NCI-H345 treated with DMSO at 0.1 percent for 48 hours (cell line): Measurements from ENCODE around the gene EAF1.
"Not testable (repeated sequence)": the region's sequence is repeated elsewhere in the genome, so short reads cannot be mapped to it uniquely, and the experiment has no call there.

Experiments
- DNase-seq: peaks from one replicate; lab custom pipeline; 2025; ENCODE audit not compliant: unreplicated experiment; lab: John Stamatoyannopoulos, UW

Gene EAF1

DNA sequence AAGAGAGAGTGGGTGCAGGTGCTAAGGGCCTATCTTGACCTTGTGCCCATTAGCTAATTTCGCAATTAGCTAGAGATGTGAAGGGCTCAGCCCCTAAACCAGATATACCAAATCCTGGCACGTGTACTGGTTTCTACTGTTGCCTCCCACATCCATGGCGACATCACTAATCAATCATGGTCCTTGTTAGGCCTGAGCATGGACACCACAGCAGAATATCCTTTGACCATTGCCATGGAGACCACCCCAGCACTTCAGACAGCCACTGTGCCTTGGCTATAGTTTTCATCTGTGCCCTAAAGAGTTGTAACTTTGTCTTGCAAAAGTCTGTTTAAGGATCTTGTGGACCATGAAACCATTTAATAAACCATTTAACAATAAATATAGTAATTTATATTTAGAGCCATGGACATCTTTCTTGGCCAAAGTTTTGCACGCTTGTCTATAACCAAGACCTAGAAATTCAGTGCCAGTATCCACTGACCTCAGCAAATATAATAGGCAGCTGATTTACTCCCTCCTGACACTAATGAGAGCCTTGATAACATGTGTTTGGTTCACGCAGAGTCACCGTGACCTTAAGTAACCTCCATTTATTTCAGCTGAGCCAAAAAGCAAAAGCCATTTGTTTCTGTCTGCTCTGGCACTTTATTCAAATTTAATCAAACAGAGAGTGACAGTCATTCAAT, 50.7 kb downstream of the EAF1 start:
- DNase-seq: no peak

DNA sequence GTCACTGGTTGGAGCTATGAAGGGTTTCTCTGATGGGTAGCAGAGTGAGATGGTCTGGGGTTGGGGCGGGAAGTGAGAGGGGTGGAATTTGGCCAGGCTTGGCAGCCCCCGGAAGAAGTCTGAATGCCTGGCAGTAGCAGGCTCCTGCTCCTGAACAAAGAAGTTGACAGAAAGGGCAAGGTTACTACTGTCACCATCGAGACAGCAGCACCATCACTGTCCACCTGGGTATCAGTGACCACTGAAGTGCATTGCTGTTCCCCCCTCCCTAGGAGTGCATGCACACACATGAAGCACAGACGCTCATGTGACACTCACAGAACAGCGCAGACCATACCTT, 51.2 kb downstream of the EAF1 start:
- no peak for DNase-seq

DNA sequence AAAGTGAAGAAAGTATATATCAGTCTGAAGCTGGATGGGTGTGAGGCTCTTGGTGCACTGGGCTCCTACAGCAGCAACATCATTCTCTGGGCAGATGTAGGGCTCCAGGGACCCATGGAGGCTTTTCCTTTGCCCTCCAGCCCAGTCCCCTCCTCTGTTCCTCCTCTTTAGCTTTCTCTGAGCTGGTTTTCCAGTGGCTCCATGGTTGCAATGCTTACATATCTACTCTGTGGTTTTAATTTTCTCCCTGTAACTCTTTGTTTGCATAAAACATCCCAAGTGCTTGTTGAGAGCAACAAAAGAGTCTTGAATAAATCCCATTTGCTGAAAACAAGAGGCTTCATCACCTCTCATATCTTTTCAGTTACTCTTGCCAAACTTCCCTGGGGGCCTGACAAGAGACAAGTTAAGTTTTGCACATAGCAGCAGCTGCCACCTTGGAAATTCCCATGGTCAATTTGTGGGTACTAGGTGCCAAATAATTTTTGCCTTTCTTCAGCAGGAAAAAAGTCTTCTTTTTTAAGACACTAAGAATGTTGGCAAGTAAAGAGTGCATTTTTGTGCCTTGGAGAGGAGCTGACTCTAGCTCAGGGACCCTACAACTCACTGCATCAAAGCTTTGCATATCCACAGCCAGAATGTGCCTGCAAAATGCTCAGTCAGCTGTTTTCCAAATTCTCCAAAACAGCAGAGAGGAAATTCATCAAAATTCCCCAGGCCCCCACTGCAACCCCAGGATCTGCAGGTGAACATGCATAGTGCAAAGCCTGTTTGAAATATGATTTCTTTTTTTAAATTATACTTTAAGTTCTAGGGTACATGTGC, 52.2 kb downstream of the EAF1 start:
- no peak for DNase-seq

DNA sequence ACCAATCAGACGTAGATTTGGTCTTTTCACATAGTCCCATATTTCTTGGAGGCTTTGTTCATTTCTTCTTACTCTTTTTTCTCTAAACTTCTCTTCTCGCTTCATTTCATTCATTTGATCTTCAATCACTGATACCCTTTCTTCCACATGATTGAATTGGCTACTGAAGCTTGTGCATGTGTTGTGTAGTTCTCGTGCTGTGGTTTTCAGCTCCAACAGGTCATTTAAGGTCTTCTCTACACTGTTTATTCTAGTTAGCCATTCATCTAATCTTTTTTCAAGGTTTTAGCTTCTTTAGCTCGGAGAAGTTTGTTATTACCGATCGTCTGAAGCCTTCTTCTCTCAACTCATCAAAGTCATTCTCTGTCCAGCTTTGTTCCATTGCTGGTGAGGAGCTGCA, 57.2 kb downstream of the EAF1 start:
- DNase-seq: not testable (repeated sequence)

DNA sequence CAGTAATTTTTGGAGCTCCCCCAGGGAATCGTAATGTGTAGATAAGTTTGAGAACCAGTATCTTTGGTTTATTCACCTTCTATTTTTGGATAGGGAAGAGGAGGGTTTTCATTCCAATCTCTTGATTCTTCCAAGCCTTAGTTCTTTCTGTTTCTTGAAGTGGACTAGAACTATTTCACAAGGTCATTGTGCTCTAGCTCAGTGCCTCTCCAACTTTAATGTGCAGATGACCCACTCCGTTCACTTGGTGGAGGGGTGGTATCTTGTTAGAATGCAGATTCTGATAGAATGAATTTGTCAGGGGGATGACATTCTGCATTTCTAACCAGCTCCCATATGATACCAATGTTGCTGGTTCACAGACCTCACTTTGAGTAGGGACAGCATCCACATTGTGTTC, 58.6 kb downstream of the EAF1 start:
- DNase-seq: no peak

- DNase-seq: no peak
Observed at GRCh38 chr3:15486979-15487378, 59.6 kb downstream of the EAF1 start.

DNA sequence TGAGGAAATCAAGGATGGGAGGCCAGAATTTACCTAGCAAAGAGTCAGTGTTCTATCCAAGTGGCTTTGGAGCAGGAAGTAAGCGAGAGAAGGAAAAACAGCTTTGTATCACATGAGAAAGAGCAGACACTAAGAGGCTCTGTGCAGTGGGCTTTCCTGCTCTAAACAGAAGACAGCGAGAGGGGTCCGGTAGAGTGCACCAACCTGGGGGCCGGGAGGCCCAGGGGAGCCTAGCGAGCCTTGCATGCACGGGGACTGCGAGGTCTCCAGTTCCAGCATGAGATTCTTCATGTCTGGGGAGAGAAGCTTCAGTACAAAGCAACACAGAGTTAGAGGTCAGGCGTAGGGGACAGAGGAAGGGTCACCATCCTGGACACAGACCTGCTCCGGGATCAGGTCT, 60.6 kb downstream of the EAF1 start:
- DNase-seq: no peak

DNA sequence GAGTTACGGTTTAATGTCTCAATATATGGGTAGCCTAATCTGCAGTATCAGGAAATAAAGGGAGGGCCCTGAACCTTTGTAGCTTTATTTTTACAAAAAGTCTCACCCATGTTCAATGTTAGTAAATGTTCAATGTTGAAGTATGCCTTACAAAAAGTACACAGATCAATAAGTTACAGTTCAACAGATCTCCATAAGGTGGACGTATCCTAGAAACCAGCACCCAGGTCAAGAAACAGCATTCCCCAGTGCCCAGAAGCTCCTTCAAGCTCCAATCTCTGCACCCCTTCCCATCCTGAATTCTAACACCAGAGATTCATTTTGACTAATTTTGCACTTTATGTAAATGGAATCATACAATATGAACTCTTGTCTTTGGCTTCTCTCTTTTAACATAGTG, 62.8 kb downstream of the EAF1 start:
- no peak for DNase-seq

DNA sequence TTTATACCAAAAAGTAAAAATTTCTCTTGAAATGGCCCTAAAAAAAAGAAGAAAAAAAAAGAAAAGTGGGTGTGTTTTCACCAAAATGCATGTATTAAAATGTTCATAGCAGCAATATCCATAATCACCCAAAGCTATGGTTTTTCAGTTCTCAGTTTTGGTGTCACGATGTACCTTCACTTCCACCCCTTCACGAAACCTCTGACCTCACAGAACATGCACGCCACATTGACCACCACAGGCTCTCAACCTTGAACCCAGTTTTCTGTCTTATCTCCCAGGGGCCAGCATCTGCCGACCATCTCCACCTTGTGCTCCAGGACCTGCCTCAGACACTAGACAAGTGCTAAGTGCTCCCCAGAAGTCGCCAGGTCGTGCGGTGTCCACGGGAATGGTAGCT, 63.7 kb downstream of the EAF1 start:
- DNase-seq: no peak
